IMR-90 (cell line): ENCODE measurements around the gene TMEM214. TPM values are rescaled to one million over a fixed set of nuclear protein-coding genes. Genes with fewer than 3 reads are reported as not detected.

Source experiments
- ATAC-seq: fragments of 200-7000 bp; cut with Tn5 transposase; 2 replicates; pipeline ENCODE4 v1.9.1; 2020; ENCODE audit warnings: low read depth, mild to moderate bottlenecking, moderate library complexity
- BruUV-seq: library from RNA; stranded (reverse); fragments of 400-500 nt; replicated peaks from 2 replicates; lab custom pipeline; 2021; lab: Mats Ljungman, UMichigan
- CTCF ChIA-PET: fragments of 300-600 bp; formaldehyde crosslinking; extraction: SDS; loops from one replicate; lab custom pipeline; 2021; ENCODE audit warnings: antibody characterized with exemption; lab: Yijun Ruan, JAX
- POLR2A ChIA-PET: fragments of 300-600 bp; sonication (Branson Sonifier 250); formaldehyde crosslinking; loops from one replicate; lab custom pipeline; 2022; ENCODE audit warnings: antibody characterized with exemption; ENCODE audit not compliant: unreplicated experiment; lab: Charles Lee
- DNase-seq: peaks from one replicate; pipeline ENCODE4 v3.0.0; 2013
- H2AFZ ChIP-seq: replicated peaks from 2 replicates; pipeline ENCODE3; 2013; ENCODE audit warnings: low read length, mild to moderate bottlenecking; ENCODE audit not compliant: poor library complexity
- H2AK5ac ChIP-seq: 2 replicates; pipeline ENCODE4 v1.6.1; 2013; ENCODE audit warnings: low read depth, low read length, inconsistent platforms
- H2AK9ac ChIP-seq: replicated peaks from 2 replicates; pipeline ENCODE3; 2013; ENCODE audit warnings: mild to moderate bottlenecking, low read depth, low read length, moderate library complexity; ENCODE audit not compliant: poor library complexity
- H2BK120ac ChIP-seq: 2 replicates; pipeline ENCODE4 v1.6.1; 2013; ENCODE audit warnings: low read depth, low read length, inconsistent platforms
- H2BK15ac ChIP-seq: 3 replicates; pipeline ENCODE4 v1.6.1; 2013; ENCODE audit warnings: low read depth, low read length, inconsistent platforms
- H2BK20ac ChIP-seq: 2 replicates; pipeline ENCODE4 v1.6.1; 2013; ENCODE audit warnings: low read depth, mild to moderate bottlenecking, inconsistent platforms, low read length, moderate library complexity
- H2BK5ac ChIP-seq: 2 replicates; pipeline ENCODE4 v1.6.1; 2013; ENCODE audit warnings: mild to moderate bottlenecking, low read depth, low read length, inconsistent platforms; ENCODE audit not compliant: poor library complexity, severe bottlenecking
- H3K14ac ChIP-seq: replicated peaks from 2 replicates; pipeline ENCODE4 v1.6.1; 2013; ENCODE audit warnings: low read depth, low read length, inconsistent platforms
- H3K18ac ChIP-seq: 2 replicates; pipeline ENCODE4 v1.6.1; 2013; ENCODE audit warnings: low read depth, low read length, control low read depth
- H3K23ac ChIP-seq: 2 replicates; pipeline ENCODE4 v1.6.1; 2013; ENCODE audit warnings: low read depth, low read length, inconsistent platforms
- H3K27ac ChIP-seq: 2 replicates; pipeline ENCODE4 v1.5.1; 2013; ENCODE audit warnings: mild to moderate bottlenecking, control low read depth, low read length; ENCODE audit not compliant: insufficient read depth
- H3K27me3 ChIP-seq: 2 replicates; pipeline ENCODE4 v1.6.1; 2013; ENCODE audit warnings: low read length; ENCODE audit not compliant: control insufficient read depth, insufficient read depth
- H3K36me3 ChIP-seq: 2 replicates; pipeline ENCODE4 v1.6.1; 2013; ENCODE audit warnings: low read length, mixed read lengths; ENCODE audit not compliant: control insufficient read depth, insufficient read depth
- H3K4ac ChIP-seq: 2 replicates; pipeline ENCODE4 v1.6.1; 2013; ENCODE audit warnings: low read depth, low read length, inconsistent platforms
- H3K4me1 ChIP-seq: 2 replicates; pipeline ENCODE4 v1.6.1; 2013; ENCODE audit warnings: low read length, mixed read lengths; ENCODE audit not compliant: control insufficient read depth, insufficient read depth
- H3K4me2 ChIP-seq: 2 replicates; pipeline ENCODE4 v1.6.1; 2013; ENCODE audit warnings: low read depth, mild to moderate bottlenecking, control low read depth, low read length, moderate library complexity
- H3K4me3 ChIP-seq: 2 replicates; pipeline ENCODE4 v1.5.1; 2013; ENCODE audit warnings: low read depth, mild to moderate bottlenecking, control low read depth, low read length, moderate library complexity; ENCODE audit not compliant: insufficient read depth
- H3K56ac ChIP-seq: 2 replicates; pipeline ENCODE4 v1.6.1; 2013; ENCODE audit warnings: low read length, inconsistent platforms; ENCODE audit not compliant: insufficient read depth; ENCODE audit errors: extremely low read depth
- H3K79me1 ChIP-seq, 2 experiments: 2 replicates each; pipeline ENCODE4 v1.6.1; 2013; ENCODE audit warnings: low read length in 2 of 2, inconsistent platforms in 1 of 2, low read depth in 1 of 2
- H3K9ac ChIP-seq: 2 replicates; pipeline ENCODE4 v1.6.1; 2013; ENCODE audit warnings: low read depth, low read length, control low read depth
- H3K9me1 ChIP-seq: 2 replicates; pipeline ENCODE4 v1.6.1; 2013; ENCODE audit warnings: low read length, inconsistent platforms; ENCODE audit not compliant: insufficient read depth
- H3K9me3 ChIP-seq: 2 replicates; pipeline ENCODE4 v1.6.1; 2013; ENCODE audit warnings: low read length; ENCODE audit not compliant: control insufficient read depth, insufficient read depth
- H4K20me1 ChIP-seq: 2 replicates; pipeline ENCODE4 v1.6.1; 2013; ENCODE audit warnings: low read length, inconsistent platforms; ENCODE audit not compliant: insufficient read depth
- H4K5ac ChIP-seq: 2 replicates; pipeline ENCODE4 v1.6.1; 2013; ENCODE audit warnings: mild to moderate bottlenecking, low read depth, low read length, control low read depth
- H4K8ac ChIP-seq, 2 experiments: 2 replicates each; pipeline ENCODE4 v1.6.1; 2013; ENCODE audit warnings: low read depth in 2 of 2, low read length in 2 of 2, control low read depth in 1 of 2, inconsistent platforms in 1 of 2
- H4K91ac ChIP-seq: 2 replicates; pipeline ENCODE4 v1.6.1; 2013; ENCODE audit warnings: low read depth, low read length, inconsistent platforms; ENCODE audit not compliant: insufficient read depth
- CEBPB ChIP-seq: IDR thresholded peaks from 2 replicates; pipeline ENCODE4 v1.6.1; 2012; ENCODE audit warnings: low read depth, low read length, improper control_type of control experiment
- CHD1 ChIP-seq: IDR thresholded peaks from 2 replicates; pipeline ENCODE4 v1.6.1; 2012; ENCODE audit warnings: low read depth, low read length, improper control_type of control experiment
- CTCF ChIP-seq: conservative IDR thresholded peaks from 2 replicates; pipeline ENCODE4 v1.5.1; 2012; ENCODE audit warnings: mild to moderate bottlenecking, low read depth, low read length, improper control_type of control experiment
- MXI1 ChIP-seq: IDR thresholded peaks from 2 replicates; pipeline ENCODE4 v1.6.1; 2012; ENCODE audit warnings: low read depth, mild to moderate bottlenecking, low read length, moderate library complexity, borderline replicate concordance
- POLR2A ChIP-seq: IDR thresholded peaks from 2 replicates; pipeline ENCODE4 v1.6.1; 2012; ENCODE audit warnings: mild to moderate bottlenecking, low read depth, low read length
- WGBS, 2 experiments: methylation state at CpG; one replicate each; pipeline versions ENCODE4 v1.1.5 to v1.1.7; 2013; ENCODE audit warnings: missing lambda C conversion rate in 2 of 2; ENCODE audit not compliant: insufficient read length in 1 of 2; ENCODE audit errors: extremely low coverage in 2 of 2; 5-methylcytosine and 5-hydroxymethylcytosine counted together
- dilution Hi-C: fragments of 300-500 bp; cut with HindIII; formaldehyde crosslinking; loops from one replicate; pipeline ENCODE4 v1.14.3; 2018; ENCODE audit warnings: low sequenced_read_pairs; ENCODE audit not compliant: unreplicated experiment
- in situ Hi-C: fragments of 300-500 bp; cut with MboI; formaldehyde crosslinking; loops from 3 replicates; pipeline ENCODE4 v1.14.3; 2019; ENCODE audit warnings: low sequenced_read_pairs, inconsistent platforms, mixed read lengths
- intact Hi-C: fragments of 100-400 bp; cut with micrococcal nuclease; formaldehyde crosslinking; loops from 2 replicates; pipeline ENCODE4 v1.10.0; 2022
- polyA plus RNA-seq, 3 experiments: library from polyadenylated mRNA; depleted of rRNA; stranded (reverse); fragments of >200 nt; gene quantifications; 2 replicates each; pipeline ENCODE4 v1.2.3, GENCODE V29; 2012; ENCODE audit warnings: low replicate concordance in 1 of 3
- total RNA-seq: library from RNA; depleted of rRNA; stranded (reverse); fragments of >200 nt; gene quantifications from 2 replicates; pipeline ENCODE4 v1.2.3, GENCODE V29; 2012

TMEM214 gene
- total and polyA plus RNA-seq, 2 of the 4 experiments (the other 2 are of a cell fraction): 32.1 to 121 TPM

- Histone ChIP-seq H3K4me3 (peak overlapping the region; percentile 94), H4K91ac (peak overlapping the region; percentile 99), H3K27me3 (no peaks in the 10 kb centered on the region), H3K56ac (peak overlapping the region; percentile 79), H3K9ac (peak overlapping the region; percentile 90), H2AK9ac (peak overlapping the region; percentile 100), H4K8ac (peak overlapping the region; percentile 85 to 97), H2BK5ac (peak overlapping the region; percentile 75), H3K27ac (peak overlapping the region; percentile 90), H2BK15ac (peak overlapping the region; percentile 60; the same call in 1 of the 3 replicates), H3K79me1 (peaks cover 51 to 96% of the 10 kb centered on the region in 2 experiments), H4K5ac (peak overlapping the region; percentile 90), H3K9me3 (no peaks in the 10 kb centered on the region), H3K9me1 (peaks cover 8% of the 10 kb centered on the region), H3K4me2 (peak overlapping the region; percentile 97), H2AFZ (peak overlapping the region; percentile 95), H2BK120ac (peak overlapping the region; percentile 87), H3K4me1 (peaks cover 7% of the 10 kb centered on the region), H3K23ac (peak overlapping the region; percentile 100), H3K4ac (peak overlapping the region; percentile 100), H3K14ac (peak overlapping the region; percentile 100), H3K18ac (peak overlapping the region; percentile 62), H2BK20ac (peak overlapping the region; percentile 54; the same call in 1 of the 2 replicates), H2AK5ac (peak overlapping the region; percentile 99), H4K20me1 (peaks cover 33% of the 10 kb centered on the region), H3K36me3 (peaks cover 47% of the 10 kb centered on the region)
- TF ChIP-seq POLR2A (no peak), CTCF (no peak), CEBPB (no peak), CHD1 (no peak), MXI1 (no peak)
- WGBS, 2 experiments: no CpG with 5 or more reads among the region's 11 CpGs
- in situ Hi-C loops (no loop called here), dilution Hi-C loops (no loop called here), intact Hi-C loops (no loop called here)
- no TSS peak for BruUV-seq
- DNase-seq (no peak), ATAC-seq (peak; percentile 10)
- ChIA-PET CTCF (no interaction called here), POLR2A (interaction anchor here (0.7 to 1.4 kb wide), 4 partner anchors 10 to 46 kb away, joined by 3 to 11 read pairs (median 7); no protein-coding TSS in a partner anchor)
Measured at GRCh38 chr2:27033253-27033852, 588 bp downstream of the TMEM214 start.
